Hematopoietic multipotent progenitor cell treated with erythropoietin and hydrocortisone succinate and interleukin-3 and kit ligand, for 8 days (in vitro differentiated cells): ENCODE measurements around the gene ABCG2.

Experiments
- DNase-seq: peaks from one replicate; pipeline ENCODE4 v3.0.0-alpha.2; 2015

Gene ABCG2

GRCh38 chr4:88158489-88159228 is at the start of gene ABCG2:
Gene ABCG2, minus strand, starts transcription at chr4:88158639. Its CDS starts 18,644 bp downstream, at chr4:88139995.
- peak; percentile 88 for DNase-seq

- no peak for DNase-seq
Measured at GRCh38 chr4:88208156-88208555, 49.7 kb upstream of the ABCG2 start.

- no peak for DNase-seq
Measured at GRCh38 chr4:88207171-88207570, 48.7 kb upstream of the ABCG2 start.

- no peak for DNase-seq
Measured at GRCh38 chr4:88204882-88205281, 46.4 kb upstream of the ABCG2 start.

- DNase-seq: no peak
Measured at GRCh38 chr4:88202443-88202842, 44.0 kb upstream of the ABCG2 start.

DNA sequence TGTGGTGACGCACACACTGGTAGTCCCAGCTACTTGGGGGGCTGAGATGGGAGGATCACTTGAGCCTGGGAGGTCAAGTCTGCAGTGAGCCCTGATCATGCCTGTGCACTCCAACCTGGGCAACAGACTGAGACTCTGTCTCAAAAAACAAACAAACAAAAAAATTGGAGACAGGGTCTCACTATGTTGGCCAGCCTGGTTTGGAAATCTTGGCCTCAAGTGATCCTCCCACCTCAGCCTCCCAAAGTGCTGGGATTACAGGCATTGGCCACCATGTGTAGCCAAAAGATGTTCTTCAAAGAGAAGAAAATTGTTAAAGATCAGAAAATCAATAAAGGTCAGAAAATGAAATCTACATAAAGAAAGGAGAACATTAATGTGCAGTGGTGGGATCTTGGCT is 41.7 kb upstream of the ABCG2 start:
- no peak for DNase-seq

DNA sequence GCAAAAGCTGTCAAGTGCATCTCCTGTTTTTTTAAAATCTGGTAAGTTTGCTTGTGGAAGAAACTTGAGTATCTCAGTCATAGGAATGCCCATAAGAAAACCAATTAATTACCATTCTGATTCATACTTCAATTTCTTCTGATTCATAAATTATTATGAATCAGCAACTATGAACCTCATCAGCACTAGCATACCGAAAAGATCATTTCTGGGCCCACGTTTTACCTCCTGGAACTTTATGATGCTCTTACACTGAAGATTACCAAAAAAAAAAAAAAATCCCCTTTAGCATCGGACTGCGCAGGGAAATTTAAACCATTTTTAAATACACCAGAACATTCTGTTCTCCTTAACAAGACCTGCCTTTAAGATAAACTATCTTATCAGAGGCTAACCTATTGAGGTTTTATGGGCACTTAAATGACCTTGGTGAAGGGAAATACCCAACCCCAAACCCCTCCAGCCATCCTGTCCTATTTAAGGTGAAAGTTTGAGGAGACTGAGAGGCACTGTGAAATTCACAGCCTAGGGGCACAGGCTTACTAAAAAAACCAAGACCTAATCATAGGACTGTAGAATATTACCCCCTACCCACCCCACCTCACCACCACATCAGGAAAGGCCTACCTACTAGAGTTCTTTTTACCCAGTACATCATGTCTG is 38.2 kb upstream of the ABCG2 start:
- no peak for DNase-seq

DNA sequence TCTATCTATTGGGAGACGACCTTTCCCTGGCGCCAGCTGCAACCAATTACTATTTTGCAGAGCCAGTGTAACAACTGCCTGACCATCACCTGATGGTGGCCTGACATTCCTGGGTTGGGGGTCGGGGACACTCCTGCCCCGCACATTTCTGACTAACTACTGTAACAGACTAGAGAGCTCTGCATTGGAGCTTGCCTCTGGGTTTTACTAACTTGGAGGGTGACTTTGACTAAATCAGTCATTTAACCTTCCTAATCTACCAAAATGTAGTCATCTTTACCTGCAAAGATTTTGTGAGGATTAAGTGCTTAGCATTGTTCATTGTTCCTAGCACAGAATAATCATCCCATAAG is 37.5 kb upstream of the ABCG2 start:
- no peak for DNase-seq

GRCh38 chr4:88195328-88196012 is 37.0 kb upstream of the ABCG2 start:
- DNase-seq: no peak

DNA sequence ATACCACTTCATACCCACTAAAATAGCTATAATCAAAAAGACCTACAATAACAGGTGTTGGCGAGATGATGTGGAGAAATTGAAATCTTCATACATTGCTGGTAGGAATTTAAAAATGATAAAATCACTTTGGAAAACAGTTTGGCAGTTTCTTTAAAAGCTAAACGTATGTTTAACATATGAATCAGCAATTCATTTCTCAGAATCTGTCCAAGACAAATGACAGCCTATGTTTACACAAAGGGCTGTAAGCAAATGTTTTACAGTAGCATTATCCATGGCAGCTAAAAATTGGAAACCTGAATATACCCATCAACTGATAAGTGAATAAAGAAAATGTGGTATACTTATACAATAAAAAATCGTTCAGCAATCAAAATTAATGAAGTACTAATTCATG is 33.0 kb upstream of the ABCG2 start:
- DNase-seq: no peak

DNA sequence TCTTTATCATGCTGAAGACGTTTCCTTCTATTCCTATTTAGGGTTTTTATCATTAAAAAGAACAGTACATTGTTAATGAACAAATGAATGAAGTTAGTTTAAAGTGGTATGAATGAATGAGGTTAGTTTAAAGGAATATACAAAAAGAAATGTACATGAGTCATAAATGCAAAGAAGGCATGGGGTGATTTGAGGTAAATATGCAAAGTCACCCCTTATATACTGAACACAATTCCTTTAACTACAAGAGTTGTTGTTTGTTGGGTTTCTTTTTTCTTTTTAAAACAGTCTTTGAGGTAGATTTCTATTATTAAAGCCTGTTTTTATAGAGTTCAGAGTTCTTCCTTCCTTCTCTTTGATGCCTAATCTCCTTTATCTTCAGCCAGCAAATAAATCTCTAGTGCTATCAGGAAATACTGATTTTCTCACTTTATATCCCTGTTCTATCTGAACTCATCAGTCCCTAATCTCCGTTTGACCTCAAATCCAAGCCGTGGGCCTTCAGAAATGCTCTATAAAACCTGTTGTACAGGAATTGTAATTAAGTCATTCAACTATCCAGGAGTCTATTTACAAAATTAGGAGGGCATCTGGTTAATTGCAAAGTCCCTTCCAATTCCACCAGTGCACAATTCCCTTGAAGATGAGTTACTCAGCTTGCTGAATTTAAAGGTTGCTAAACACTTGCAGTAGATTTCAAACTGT is 31.6 kb upstream of the ABCG2 start:
- no peak for DNase-seq

GRCh38 chr4:88189418-88189738 is 30.9 kb upstream of the ABCG2 start:
- no peak for DNase-seq

DNA sequence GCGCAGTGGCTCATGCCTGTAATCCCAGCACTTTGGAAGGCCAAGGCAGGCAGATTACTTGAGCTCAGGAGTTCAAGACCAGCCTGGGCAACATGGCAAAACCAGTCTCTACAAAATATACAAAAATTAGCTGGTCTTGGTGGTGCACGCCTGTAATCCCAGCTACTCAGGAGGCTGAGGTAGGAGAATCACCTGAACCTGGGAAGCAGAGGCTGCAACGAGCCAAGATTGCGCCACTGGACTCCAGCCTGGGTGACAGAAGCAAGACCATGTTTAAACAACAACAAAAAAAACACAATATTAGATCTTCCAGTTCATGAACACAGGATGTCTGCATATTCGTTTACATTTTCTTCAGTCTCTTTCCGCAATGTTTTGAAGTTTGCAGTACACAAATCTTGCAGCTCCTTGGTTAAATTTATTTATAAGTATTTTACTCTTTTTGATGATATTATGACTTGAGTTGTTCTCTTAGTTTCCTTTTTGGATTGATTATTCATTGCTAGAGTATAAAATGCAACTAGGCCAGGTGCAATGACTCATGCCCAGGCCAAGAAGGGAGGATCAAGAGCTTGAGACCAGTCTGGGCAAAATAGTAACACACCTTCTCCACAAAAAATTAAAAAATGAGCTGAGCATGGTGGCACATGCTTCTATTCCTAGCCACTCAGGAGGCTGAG is 30.4 kb upstream of the ABCG2 start:
- no peak for DNase-seq

DNA sequence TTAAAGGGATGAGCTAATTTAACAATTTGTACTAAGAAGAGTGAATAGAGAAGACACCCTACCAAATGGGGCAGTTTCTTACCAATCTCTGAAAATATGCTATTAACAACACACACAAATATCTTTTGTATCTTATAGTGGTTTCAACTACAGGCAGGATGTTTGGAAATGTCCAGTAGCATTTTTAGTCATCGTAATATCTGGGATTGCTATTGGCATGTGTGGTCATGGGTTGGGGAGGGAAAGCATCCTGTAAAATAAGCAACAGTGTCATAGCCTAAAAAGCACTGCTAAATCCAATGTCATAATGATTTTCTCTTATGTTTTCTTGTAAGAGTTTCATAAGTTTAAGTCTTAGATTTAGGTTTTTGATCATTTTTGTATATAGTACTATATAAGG is 29.3 kb upstream of the ABCG2 start:
- DNase-seq: no peak

DNA sequence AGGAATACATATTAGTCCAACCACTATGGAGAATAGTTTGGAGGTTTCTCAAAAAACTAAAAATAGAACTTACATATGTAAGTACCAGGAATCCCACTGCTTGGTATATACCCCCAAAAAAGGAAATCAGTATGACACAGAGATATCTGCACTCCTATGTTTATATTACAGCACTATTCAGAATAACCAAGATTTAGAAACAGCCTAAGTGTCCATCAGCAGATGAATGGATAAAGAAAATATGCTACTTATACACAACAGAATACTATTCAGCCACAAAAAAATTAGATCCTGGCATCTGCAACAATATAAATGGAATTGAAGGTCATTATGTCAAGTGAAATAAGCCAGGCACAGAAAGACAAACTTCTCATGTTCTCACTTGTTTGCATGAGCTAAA is 27.5 kb upstream of the ABCG2 start:
- DNase-seq: no peak

- DNase-seq: no peak
Measured at GRCh38 chr4:88179261-88179660, 20.8 kb upstream of the ABCG2 start.

- DNase-seq: no peak
Measured at GRCh38 chr4:88178626-88179231, 20.3 kb upstream of the ABCG2 start.

- peak; percentile 85 for DNase-seq
Measured at GRCh38 chr4:88177983-88178625, 19.7 kb upstream of the ABCG2 start.

DNA sequence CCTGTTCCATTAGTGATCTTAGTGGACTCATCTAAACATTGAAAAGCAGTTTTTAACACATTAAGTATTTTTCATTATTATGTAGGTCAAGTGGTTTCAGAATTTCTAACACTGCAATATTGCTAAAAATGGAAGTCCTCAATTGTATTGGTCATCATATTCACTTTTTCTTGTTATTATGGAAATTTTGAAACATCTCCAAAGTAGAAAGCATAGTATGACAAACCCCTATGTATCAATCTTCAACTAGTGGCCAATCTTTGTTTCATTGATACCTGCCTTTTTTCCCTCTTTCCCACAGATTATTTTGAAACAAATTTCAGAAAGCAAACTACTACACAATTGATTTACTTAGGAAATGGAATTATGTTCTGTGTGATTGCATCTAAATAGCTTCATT is 14.5 kb upstream of the ABCG2 start:
- DNase-seq: no peak

GRCh38 chr4:88171206-88171605 is 12.8 kb upstream of the ABCG2 start:
- no peak for DNase-seq

DNA sequence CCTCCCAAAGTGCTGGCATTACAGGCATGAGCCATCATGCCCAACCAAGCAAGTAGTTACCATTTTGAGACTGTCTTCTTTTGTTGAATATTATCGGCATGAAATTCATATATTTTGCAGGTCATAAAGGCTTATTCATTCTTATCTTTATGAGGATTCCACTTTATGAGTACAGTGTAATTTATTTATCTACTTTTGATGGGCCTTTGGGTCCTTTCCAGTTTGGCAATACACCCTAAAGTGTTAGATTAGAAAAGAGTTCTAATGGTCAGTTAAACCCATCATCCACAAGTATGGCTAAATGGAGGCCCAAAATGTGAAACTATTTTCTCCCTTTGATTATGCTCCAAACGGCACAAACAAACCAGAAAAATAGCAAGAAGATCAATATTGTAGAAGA is 10.9 kb upstream of the ABCG2 start:
- no peak for DNase-seq

DNA sequence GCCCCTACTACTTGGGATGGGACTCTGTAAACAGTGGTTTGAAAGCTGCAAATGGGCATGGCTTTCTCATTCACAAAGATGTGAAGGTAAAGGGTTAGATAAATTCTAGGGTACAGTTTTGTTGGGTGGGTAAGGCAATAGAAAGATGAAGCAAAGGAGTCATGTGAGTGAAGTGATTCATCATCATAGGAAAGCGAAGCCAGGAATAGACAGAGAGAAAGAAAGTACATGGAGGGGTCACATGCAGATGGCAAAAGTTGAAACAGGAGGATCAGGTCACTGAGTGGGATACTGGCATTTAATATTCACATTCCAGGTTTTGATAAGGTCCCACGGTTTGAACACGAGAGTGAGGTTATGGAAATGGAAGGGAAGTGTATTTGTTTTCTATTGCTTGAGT is 8.2 kb upstream of the ABCG2 start:
- DNase-seq: no peak
